Heart left ventricle (tissue), 16 donors: Measurements from ENCODE around the gene HTR7. TPM values are rescaled to one million over a fixed set of nuclear protein-coding genes. Genes with fewer than 3 reads are reported as not detected.
"Not testable (repeated sequence)": the region's sequence is repeated elsewhere in the genome, so short reads cannot be mapped to it uniquely, and the experiment has no call there.

ENCODE experiments used
- ATAC-seq, 4 donors: fragments of 200-7000 bp; cut with Tn5 transposase; one replicate each; pipeline ENCODE4 v1.9.1; 2020 to 2022; ENCODE audit warnings: moderate library complexity in 4 of 4, mild to moderate bottlenecking in 3 of 4, moderate number of reproducible peaks in 1 of 4
- DNase-seq, 5 donors: peaks; one replicate each; pipeline ENCODE4 v3.0.0-alpha.2; 2020
- H3K27ac ChIP-seq, 12 donors: fragments of 200-600 bp; sonication (generic) in 4 of 12; one replicate each; pipeline versions ENCODE4 v1.5.0 to v1.8.0; 2016 to 2022; ENCODE audit warnings: mild to moderate bottlenecking in 2 of 12
- H3K27me3 ChIP-seq, 9 donors: fragments of 200-600 bp; sonication (generic) in 2 of 9; one replicate each; pipeline versions ENCODE4 v1.5.1 to v1.8.0; 2016 to 2022; ENCODE audit warnings: mild to moderate bottlenecking in 3 of 9
- H3K36me3 ChIP-seq, 9 donors: fragments of 200-600 bp; sonication (generic) in 2 of 9; one replicate each; pipeline versions ENCODE4 v1.5.0 to v1.8.0; 2018 to 2022; ENCODE audit warnings: mild to moderate bottlenecking in 2 of 9
- H3K4me1 ChIP-seq, 12 donors: fragments of 200-600 bp; sonication (generic) in 4 of 12; one replicate each; pipeline versions ENCODE4 v1.5.0 to v1.8.0; 2016 to 2022; ENCODE audit warnings: mild to moderate bottlenecking in 3 of 12
- H3K4me3 ChIP-seq, 12 donors: fragments of 200-600 bp; sonication (generic) in 4 of 12; one replicate each; pipeline versions ENCODE4 v1.5.0 to v1.8.0; 2017 to 2022; ENCODE audit warnings: mild to moderate bottlenecking in 9 of 12, moderate library complexity in 4 of 12
- H3K9me3 ChIP-seq, 12 donors: fragments of 200-600 bp; sonication (generic) in 4 of 12; one replicate each; pipeline versions ENCODE4 v1.5.0 to v1.8.0; 2016 to 2022; ENCODE audit warnings: mild to moderate bottlenecking in 1 of 12
- CTCF ChIP-seq, 12 donors: fragments of 200-600 bp; sonication (generic) in 4 of 12; IDR thresholded peaks; one replicate each; pipeline versions ENCODE4 v1.5.0 to v1.8.0; 2018 to 2022; ENCODE audit warnings: antibody characterized with exemption in 12 of 12, mild to moderate bottlenecking in 5 of 12
- POLR2A ChIP-seq, 2 donors: fragments of 450-650 bp; IDR thresholded peaks; one replicate each; pipeline ENCODE4 v1.6.1; 2017; ENCODE audit warnings: antibody characterized with exemption in 2 of 2, mild to moderate bottlenecking in 2 of 2, moderate library complexity in 2 of 2
- WGBS, 4 donors: extraction: QIAGEN DNeasy Blood & Tissue Kit in 2 of 4; methylation state at CpG; one replicate each; pipeline versions ENCODE4 v1.1.5 to v1.1.7; 2013 to 2018; 5-methylcytosine and 5-hydroxymethylcytosine counted together
- intact Hi-C, 10 donors: fragments of 100-400 bp; cut with DNase I; formaldehyde crosslinking; loops; one replicate each; pipeline versions ENCODE4 v1.11.1 to v1.14.2; 2022
- long read RNA-seq, 3 donors: library from polyadenylated mRNA; unstranded; transcript quantifications; one replicate each; pipeline ENCODE4 v2.0.0, GENCODE V29; 2020 to 2021
- polyA plus RNA-seq, 2 donors: library from polyadenylated mRNA; stranded (reverse); fragments of 200-250 nt; gene quantifications; one replicate each; pipeline ENCODE4 v1.2.3, GENCODE V29; 2013
- total RNA-seq, 9 donors: library from RNA; depleted of rRNA in 2 of 9; stranded (reverse); fragments of >200 nt in 2 of 9; fragmentation: NEBNext Ultra II Directional in 3 of 9; extraction: Animal tissue kit (Norgen Biotek cat#: 25700) in 3 of 9; gene quantifications; one replicate each; pipeline versions ENCODE4 v1.1.0 to v1.2.4, GENCODE V29; 2016 to 2023
- donor health status: ischemic (EF 13 %, LVEDD 7.1; RV severe dilation, severe dysfunction).
- donor health status: healthy with polysubstance abuse.
- donor health status: DM: no; HTN: yes; CAD: no.
- donor health status: DM: no; HTN: no; CAD: no.
- donor health status: ischemic (EF 25% LVEDD 6.9; RV normal size, moderate dysfunction).
- donor health status: ischemic (EF 25% LVEDD 5.7; RV mildly dilated, moderate dysfunction).
- donor health status: healthy.
- donor health status: DM: yes; HTN: yes; CAD: no.
- donor health status: ischemic (EF 35%, LVEDD 5.7; RV mildly dilated, moderate dysfunction).
- donor health status: nonischemic (EF 11% LVEDD 7.7; RV severe dilation, severe dysfunction).
- donor health status: DM: yes; HTN: yes; CAD: no.
- donor health status: PGD.
- donor health status: ischemic (EF 29% LVEDD 5.4; RV normal size, mild dysfunction).
- donor health status: nonischemic (EF 23%, LVEDD 6.1; RV moderate dilation, normal function).

HTR7 gene
- total RNA-seq = under 1 TPM in 6 of 9 donors, not detected in 3; 0.10 to 0.66 (median 0.26) TPM
- under 1 TPM in 1 of 2 donors, not detected in 1; 0.17 TPM for polyA plus RNA-seq
- long read RNA-seq, donor 1, partial matches to known transcripts = 0 of 1 reads
- long read RNA-seq, donor 1, other reads (novel, unspliced or antisense) = 0 of 1 reads
- long read RNA-seq, donor 2 = 0 reads
- long read RNA-seq, donor 3, partial matches to known transcripts = 0 of 1 reads
- long read RNA-seq, donor 3, other reads (novel, unspliced or antisense) = 0 of 1 reads

- H3K27ac ChIP-seq = peak within 1 kb of the TSS in 5 of 12 donors; percentile 17 to 79 (median 60)
- intact Hi-C loops = loop anchor here in 5 of 10 donors (5.0 to 10.0 kb wide), 4 partner anchors 101 to 1063 kb away; no protein-coding TSS in a partner anchor
- peaks cover 0 to 23% (median 5%) of the 10 kb centered on the region in 12 donors for H3K4me1 ChIP-seq
- DNase-seq (peak; percentile 51 to 85 (median 63)), ATAC-seq (peak in 3 of 4 donors; percentile 66 to 91 (median 88))
- no peaks in the 10 kb centered on the region for H3K36me3 ChIP-seq
- peaks cover 12 to 46% (median 43%) of the 10 kb centered on the region in 9 donors for H3K27me3 ChIP-seq
- H3K9me3 ChIP-seq = no peaks in the 10 kb centered on the region
- TF ChIP-seq POLR2A (IDR thresholded peaks at IDR 0.05) (no peak), CTCF (IDR thresholded peaks at IDR 0.05) (peak in 11 of 12 donors; percentile 24 to 75 (median 61))
- WGBS, 4 donors = 1 to 4% (median 2%) methylated on average over 24 to 104 of the region's 104 CpGs
- H3K4me3 ChIP-seq = peak within 1 kb of the TSS; percentile 45 to 83 (median 64)
These were observed at the start of gene HTR7 for GRCh38 chr10:90857635-90858460. TSS of gene HTR7 (minus strand) at chr10:90858039. CDS start at chr10:90857671, 368 bp downstream.

GRCh38 chr10:90906596-90906995, 48.8 kb upstream of the HTR7 start:
- 81 to 85% (median 83%) methylated on average over 1 of the region's 1 CpG for WGBS, 4 donors
- Histone ChIP-seq H3K27me3 (no peaks in the 10 kb centered on the region), H3K4me3 (no peak overlapping the region), H3K4me1 (peaks cover 0 to under 1% (median 0%) of the 10 kb centered on the region in 12 donors), H3K36me3 (peaks cover 0 to 39% (median 13%) of the 10 kb centered on the region in 9 donors), H3K9me3 (no peaks in the 10 kb centered on the region), H3K27ac (no peak overlapping the region)
- ATAC-seq = no peak
- TF ChIP-seq CTCF (IDR thresholded peaks at IDR 0.05) = no peak
- TF ChIP-seq POLR2A (IDR thresholded peaks at IDR 0.05) = no peak
- DNase-seq = no peak
- intact Hi-C loops = loop anchor here in 1 of 10 donors (5.0 kb wide), 1 partner anchor 351 kb away; no protein-coding TSS in a partner anchor

- DNase-seq (no peak), ATAC-seq (no peak)
- no peak for TF ChIP-seq CTCF (IDR thresholded peaks at IDR 0.05)
- no peak for TF ChIP-seq POLR2A (IDR thresholded peaks at IDR 0.05)
- Histone ChIP-seq H3K36me3 (peaks cover 0 to 45% (median 20%) of the 10 kb centered on the region in 9 donors), H3K4me1 (no peaks in the 10 kb centered on the region), H3K9me3 (no peaks in the 10 kb centered on the region), H3K27ac (no peak overlapping the region), H3K4me3 (no peak overlapping the region), H3K27me3 (no peaks in the 10 kb centered on the region)
- 65 to 75% (median 71%) methylated on average over 1 of the region's 1 CpG for WGBS, 4 donors
- intact Hi-C loops = loop anchor here in 1 of 10 donors (5.0 kb wide), 1 partner anchor 351 kb away; no protein-coding TSS in a partner anchor
These were observed 48.1 kb upstream of the HTR7 start for GRCh38 chr10:90905925-90906324.

- H3K4me3 ChIP-seq, intact Hi-C loops, H3K27me3 ChIP-seq, H3K9me3 ChIP-seq, H3K27ac ChIP-seq, DNase-seq, ATAC-seq: not testable (repeated sequence)
- Histone ChIP-seq H3K4me1 (peaks cover 0 to 12% (median 0%) of the 10 kb centered on the region in 12 donors), H3K36me3 (peaks cover 0 to 98% (median 73%) of the 10 kb centered on the region in 9 donors)
- WGBS, 4 donors = 85 to 91% (median 89%) methylated on average over 2 of the region's 2 CpGs
These were observed 39.1 kb upstream of the HTR7 start for GRCh38 chr10:90896916-90897315.
